Measurements from ENCODE around the gene NOSTRIN.
"Not testable (repeated sequence)": the region's sequence is repeated elsewhere in the genome, so short reads cannot be mapped to it uniquely, and the experiment has no call there.

The NOSTRIN gene

DNA sequence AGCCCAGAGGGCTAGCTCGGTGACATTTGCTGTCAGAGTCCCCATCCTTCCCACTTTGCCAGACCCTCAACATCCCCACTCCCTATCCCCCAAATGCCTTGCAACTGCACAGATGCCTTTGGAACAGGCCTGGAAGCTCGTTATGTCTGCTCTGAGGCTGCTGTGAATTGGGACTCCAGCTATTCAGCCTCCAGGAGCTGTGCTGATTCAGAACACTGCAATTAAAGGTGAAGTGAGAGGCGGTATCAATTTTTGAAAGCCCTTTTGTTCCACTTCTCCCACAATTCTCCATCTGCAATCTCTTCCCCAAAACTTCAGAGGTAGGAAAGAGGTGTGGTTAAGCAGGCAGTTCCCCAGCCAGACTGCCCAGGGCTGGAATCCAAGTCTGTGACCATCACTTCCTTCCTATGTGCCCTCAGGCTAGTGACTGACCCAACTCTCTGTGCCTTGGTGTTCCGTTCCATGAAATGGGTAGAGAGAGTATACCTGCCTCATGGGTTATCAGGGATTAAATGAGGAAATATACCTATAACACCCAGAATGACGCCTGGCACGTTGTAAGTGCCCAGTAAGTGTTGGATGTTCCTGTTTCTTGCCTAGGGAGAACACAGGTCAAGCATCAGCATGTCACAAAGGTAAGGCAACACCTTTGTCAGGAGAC is 17.5 kb downstream of the NOSTRIN start:
- DNase-seq (ENCODE audit: low spot score) = no peak

GRCh38 chr2:168821577-168821976 is 19.1 kb downstream of the NOSTRIN start:
- no peak for DNase-seq (ENCODE audit: low spot score)

- no peak for DNase-seq (ENCODE audit: low spot score)
Measured at GRCh38 chr2:168821992-168822391, 19.6 kb downstream of the NOSTRIN start.

DNA sequence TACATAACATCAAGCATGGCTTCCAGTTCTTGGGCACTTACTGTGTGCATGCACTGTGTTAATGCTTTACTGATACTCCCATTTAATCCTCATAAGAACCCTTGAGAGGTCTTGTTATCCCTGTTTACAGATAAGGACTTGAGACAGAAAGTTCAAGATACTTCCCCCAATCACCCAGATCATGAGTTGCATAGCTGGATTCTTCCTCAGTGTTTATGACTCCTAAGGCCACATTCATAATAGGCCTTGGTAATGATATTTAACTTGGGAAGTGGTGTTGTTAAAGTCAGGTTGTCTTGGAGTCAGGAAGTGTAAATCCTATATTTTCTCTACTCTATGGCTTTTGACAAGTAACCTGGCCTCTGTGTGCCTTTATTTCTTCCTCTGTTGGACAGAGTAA is 22.7 kb downstream of the NOSTRIN start:
- DNase-seq (ENCODE audit: low spot score) = no peak

- no peak for DNase-seq (ENCODE audit: low spot score)
Measured at GRCh38 chr2:168830958-168831357, 28.5 kb downstream of the NOSTRIN start.

DNA sequence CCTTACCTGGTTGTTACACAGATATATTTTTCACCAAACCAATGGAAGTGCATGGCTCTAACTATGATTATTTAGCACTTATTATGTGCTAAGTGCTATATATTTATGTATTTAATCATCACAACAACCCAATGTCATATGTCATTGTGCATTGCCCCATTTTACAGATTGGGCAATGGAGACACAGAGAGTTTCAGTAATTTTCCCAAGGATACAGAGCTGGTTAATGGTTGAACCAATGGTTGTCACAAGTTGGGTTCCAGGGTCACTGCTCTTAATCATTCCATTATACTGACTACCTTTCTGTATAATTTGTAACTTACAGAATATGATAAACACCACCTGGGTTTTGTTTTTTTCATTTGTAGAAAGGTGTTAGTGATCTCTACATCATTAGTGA is 29.2 kb downstream of the NOSTRIN start:
- no peak for DNase-seq (ENCODE audit: low spot score)

GRCh38 chr2:168835969-168836368 is 33.5 kb downstream of the NOSTRIN start:
- DNase-seq (ENCODE audit: low spot score) = no peak

GRCh38 chr2:168841445-168841844 is 39.0 kb downstream of the NOSTRIN start:
- no peak for DNase-seq (ENCODE audit: low spot score)

DNA sequence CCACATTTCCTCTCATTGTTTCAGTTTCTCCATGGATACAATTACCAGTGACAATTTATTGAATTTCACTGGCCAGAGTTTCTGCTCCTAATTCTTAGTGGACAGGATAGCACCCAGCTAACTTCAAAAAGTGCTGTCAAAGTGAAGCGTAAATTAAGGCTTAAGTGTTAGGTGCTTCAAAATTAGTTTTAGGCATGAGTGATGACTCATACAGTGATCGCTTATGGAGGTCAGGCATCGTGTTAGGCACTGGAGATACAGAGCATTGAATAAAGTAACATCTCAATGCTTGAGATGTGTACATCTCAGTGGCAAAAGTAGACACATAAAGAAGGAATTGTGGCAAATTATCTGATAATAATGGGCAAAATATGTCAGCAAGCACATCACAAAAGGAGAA is 40.8 kb downstream of the NOSTRIN start:
- DNase-seq (ENCODE audit: low spot score) = no peak

- no peak for DNase-seq (ENCODE audit: low spot score)
Measured at GRCh38 chr2:168848225-168848624, 45.8 kb downstream of the NOSTRIN start.

GRCh38 chr2:168849610-168850009 is 47.2 kb downstream of the NOSTRIN start:
- DNase-seq (ENCODE audit: low spot score) = peak; percentile 11

- DNase-seq (ENCODE audit: low spot score) = no peak
Measured at GRCh38 chr2:168850846-168851245, 48.4 kb downstream of the NOSTRIN start.

DNA sequence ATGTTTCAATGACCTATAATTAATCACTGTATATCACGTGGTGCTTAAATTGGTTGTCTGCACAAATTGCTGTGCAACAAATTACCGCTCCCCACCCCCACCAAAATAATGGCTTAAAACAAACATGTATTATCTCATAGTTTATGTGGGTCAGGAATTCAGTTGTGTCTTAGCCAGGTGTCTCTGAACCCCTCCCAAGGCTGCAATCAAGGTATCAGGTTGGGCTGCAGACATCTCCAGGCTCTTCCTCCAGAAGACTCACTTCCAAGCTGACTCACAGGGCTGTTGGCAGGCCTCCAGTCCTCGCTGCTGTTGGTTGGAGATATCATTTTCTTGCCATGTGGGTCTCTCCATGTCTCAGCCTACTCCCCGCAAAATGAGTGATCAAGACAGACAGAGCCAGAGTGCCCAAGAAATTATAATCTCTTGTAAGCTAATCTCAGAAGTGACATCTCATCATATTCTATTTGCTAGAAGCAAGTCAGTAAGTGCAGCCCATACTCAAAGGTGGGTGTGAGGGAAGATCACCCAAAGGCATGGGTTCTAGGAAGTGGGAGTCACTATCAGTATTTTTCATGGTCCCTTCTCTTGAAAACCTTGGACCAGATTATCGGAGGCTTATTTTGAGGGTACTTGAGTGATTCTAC is 49.4 kb downstream of the NOSTRIN start:
- DNase-seq (ENCODE audit: low spot score) = no peak

DNA sequence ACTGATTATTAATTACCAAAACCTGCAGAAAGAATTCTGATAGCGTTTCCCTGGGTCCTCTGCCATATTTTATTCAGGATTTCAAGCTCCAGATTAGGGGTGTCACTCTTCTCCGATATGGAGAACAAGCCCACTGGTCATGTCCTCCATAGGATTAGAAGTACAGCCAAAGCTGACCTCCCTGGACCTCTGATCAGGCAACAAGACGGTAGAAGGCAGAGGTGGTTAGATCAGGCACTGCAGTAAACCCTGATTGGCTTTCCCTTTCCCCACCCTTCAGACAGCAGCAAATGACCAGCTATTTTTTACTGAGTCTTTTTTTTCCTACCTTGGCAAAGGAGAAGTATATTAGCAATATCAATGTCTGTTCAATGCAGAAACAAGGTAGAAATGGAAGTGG is 50.0 kb downstream of the NOSTRIN start:
- no peak for DNase-seq (ENCODE audit: low spot score)

DNA sequence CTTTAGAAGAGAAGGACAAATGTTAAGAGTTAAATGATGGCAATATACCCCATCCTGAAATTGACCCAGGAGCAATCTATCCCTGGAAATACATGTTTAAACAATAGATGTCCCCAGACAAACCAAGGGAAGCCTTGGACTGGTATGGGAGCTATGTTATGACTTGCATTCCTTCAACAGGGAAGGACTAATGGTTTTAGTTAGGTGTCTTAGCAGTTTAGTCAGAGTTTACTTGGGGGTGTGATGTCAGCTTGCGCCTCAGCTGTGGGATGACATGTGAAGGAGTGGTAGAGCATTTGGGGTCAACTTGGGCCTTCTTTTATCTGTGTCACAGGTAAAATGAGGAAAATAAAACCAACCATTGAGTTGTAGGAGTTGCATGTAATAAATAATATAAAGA is 51.0 kb downstream of the NOSTRIN start:
- DNase-seq (ENCODE audit: low spot score) = no peak

DNA sequence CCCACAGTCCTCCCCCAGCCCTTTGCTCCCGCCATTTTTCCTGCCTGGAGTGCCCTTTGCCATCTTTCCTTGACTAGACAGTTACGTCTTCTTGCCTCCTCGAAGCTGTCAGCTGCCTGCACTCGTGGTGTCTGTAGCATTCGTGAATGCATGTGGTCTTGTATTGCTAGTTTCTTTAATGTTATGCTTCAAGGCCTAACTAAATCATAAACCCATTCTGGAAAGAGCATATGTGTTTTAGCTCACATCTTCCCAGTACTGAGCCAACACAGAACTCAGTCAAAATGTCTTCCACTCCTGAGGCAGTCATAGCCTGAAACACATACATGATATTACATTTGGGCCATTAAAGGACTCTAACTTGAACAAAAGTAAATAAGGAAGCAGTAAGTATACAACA is 52.2 kb downstream of the NOSTRIN start:
- DNase-seq (ENCODE audit: low spot score) = no peak

DNA sequence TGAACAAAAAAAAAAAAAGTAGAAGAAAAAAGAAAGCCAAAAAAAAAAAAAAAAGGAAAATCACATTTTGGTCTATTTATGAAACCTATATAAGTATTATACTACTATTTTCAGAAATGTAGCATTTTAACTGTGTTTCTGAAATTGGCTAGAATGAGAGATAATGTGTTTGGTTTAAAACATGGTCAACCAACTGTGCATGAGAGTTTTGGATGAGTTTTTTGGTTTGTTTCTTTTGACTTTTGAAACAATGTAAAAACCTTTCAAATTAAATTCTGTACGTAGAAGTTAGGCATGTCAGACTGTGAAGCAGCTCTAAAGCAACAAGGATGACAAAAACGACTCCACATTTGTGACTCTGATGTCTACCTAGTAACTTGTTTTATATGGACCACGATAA is 53.2 kb downstream of the NOSTRIN start:
- no peak for DNase-seq (ENCODE audit: low spot score)

- no peak for DNase-seq (ENCODE audit: low spot score)
Measured at GRCh38 chr2:168858146-168858545, 55.7 kb downstream of the NOSTRIN start.

GRCh38 chr2:168867164-168867563 is 64.7 kb downstream of the NOSTRIN start:
- not testable (repeated sequence) for DNase-seq (ENCODE audit: low spot score)

GRCh38 chr2:168870369-168870768 is 67.9 kb downstream of the NOSTRIN start:
- not testable (repeated sequence) for DNase-seq (ENCODE audit: low spot score)

GRCh38 chr2:168870824-168871223 is 68.4 kb downstream of the NOSTRIN start:
- DNase-seq (ENCODE audit: low spot score) = not testable (repeated sequence)

DNA sequence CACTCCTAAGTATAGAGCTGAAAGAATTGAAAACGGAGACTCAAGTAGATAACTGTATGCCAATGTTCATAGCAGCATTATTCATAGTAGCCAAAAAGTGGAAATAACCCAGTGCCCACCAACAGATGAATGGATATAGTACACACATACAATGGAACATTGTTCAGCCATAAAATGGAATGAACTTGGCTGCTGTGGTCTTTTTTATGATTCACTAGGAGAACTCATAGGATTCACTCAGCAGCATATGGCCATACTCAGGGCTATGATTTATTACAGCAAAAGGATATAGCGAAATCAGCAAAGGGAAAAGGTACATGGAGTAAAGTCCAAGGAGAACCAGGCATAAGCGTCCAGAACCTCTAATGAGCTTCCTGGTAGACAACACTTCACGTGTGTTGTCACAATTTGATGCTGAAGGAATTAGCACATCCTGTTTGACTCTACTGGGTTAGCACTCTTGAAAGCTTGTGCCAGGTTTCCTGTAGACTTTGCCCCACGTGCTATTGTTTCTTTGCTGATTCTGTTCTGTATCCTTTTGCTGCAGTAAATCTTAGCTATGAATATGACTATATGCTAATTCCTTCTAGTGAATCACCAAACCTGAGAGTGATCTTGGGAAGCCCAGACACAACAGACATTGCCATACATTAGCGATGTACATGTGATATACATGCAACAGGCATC is 72.1 kb downstream of the NOSTRIN start:
- DNase-seq (ENCODE audit: low spot score) = no peak

DNA sequence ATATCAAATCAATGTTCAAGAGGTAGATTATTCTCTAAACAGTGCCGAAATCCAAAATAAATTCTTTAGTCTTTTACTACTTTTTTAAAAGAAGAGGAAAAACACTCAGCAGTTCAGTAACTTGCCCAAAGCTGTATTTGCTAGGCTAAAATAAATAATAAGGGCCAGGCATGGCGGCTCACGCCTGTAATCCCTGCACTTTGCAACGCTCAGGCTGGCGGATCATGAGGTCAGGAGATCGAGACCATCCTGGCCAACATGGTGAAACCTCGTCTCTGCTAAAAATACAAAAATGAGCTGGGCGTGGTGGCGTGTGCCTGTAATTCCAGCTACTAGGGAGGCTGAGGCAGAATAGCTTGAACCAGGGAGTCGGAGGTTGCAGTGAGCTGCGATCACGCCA is 79.7 kb downstream of the NOSTRIN start:
- DNase-seq (ENCODE audit: low spot score) = not testable (repeated sequence)
